GM23338 (cell line): ENCODE data around the gene PDCD11. TPM values are rescaled to one million over a fixed set of nuclear protein-coding genes. Genes with fewer than 3 reads are reported as not detected.

Source experiments
- ATAC-seq: fragments of 200-7000 bp; cut with Tn5 transposase; 3 replicates; pipeline ENCODE4 v1.9.1; 2020
- DNase-seq: peaks from one replicate; pipeline ENCODE4 v3.0.0-alpha.2; 2015; ENCODE audit warnings: low spot score
- H2AFZ ChIP-seq: fragments of 200-600 bp; sonication (generic); 2 replicates; pipeline ENCODE4 v1.8.0; 2016; ENCODE audit warnings: antibody characterized with exemption, mild to moderate bottlenecking, moderate library complexity
- H3F3A ChIP-seq: fragments of 200-600 bp; sonication (generic); replicated peaks from 2 replicates; pipeline ENCODE4 v1.8.0; 2017; ENCODE audit warnings: antibody characterized with exemption, mixed run types, low read depth
- H3K27ac ChIP-seq: fragments of 200-600 bp; sonication (generic); 2 replicates; pipeline ENCODE4 v1.6.1; 2016; ENCODE audit warnings: low read depth
- H3K27me3 ChIP-seq: fragments of 200-600 bp; sonication (generic); 2 replicates; pipeline ENCODE4 v1.8.0; 2016; ENCODE audit warnings: mild to moderate bottlenecking, mixed run types, moderate library complexity; ENCODE audit not compliant: insufficient read depth
- H3K36me3 ChIP-seq: fragments of 200-600 bp; sonication (generic); 2 replicates; pipeline ENCODE4 v1.8.0; 2016; ENCODE audit warnings: mild to moderate bottlenecking; ENCODE audit not compliant: insufficient read depth
- H3K4me1 ChIP-seq: fragments of 200-600 bp; sonication (generic); 2 replicates; pipeline ENCODE4 v1.8.0; 2016; ENCODE audit warnings: mild to moderate bottlenecking, moderate library complexity; ENCODE audit not compliant: insufficient read depth
- H3K4me2 ChIP-seq: fragments of 200-600 bp; sonication (generic); 2 replicates; pipeline ENCODE4 v1.7.1; 2017; ENCODE audit warnings: mixed run types
- H3K4me3 ChIP-seq: fragments of 200-600 bp; sonication (generic); 2 replicates; pipeline ENCODE4 v1.6.1; 2016; ENCODE audit warnings: mixed run types
- H3K79me2 ChIP-seq: fragments of 200-600 bp; sonication (generic); replicated peaks from 2 replicates; pipeline ENCODE4 v1.8.0; 2017; ENCODE audit warnings: mild to moderate bottlenecking; ENCODE audit not compliant: insufficient read depth
- H3K9me2 ChIP-seq: fragments of 200-600 bp; sonication (generic); 2 replicates; pipeline ENCODE4 v1.8.0; 2017; ENCODE audit not compliant: insufficient read depth
- H4K20me1 ChIP-seq: fragments of 200-600 bp; sonication (generic); replicated peaks from 2 replicates; pipeline ENCODE4 v1.8.0; 2017; ENCODE audit warnings: mild to moderate bottlenecking; ENCODE audit not compliant: insufficient read depth
- H3K27ac Mint-ChIP-seq: 2 replicates; pipeline ENCODE4 v1.8.0; 2020; ENCODE audit warnings: inconsistent platforms, mild to moderate bottlenecking, moderate library complexity, mixed read lengths
- H3K27me3 Mint-ChIP-seq: 3 replicates; pipeline ENCODE4 v1.8.0; 2022; ENCODE audit warnings: low read depth, mild to moderate bottlenecking, moderate library complexity, mixed read lengths, inconsistent platforms; ENCODE audit not compliant: insufficient read depth, poor library complexity
- H3K36me3 Mint-ChIP-seq: 3 replicates; pipeline ENCODE4 v1.8.0; 2021; ENCODE audit warnings: low read depth, mild to moderate bottlenecking, inconsistent platforms, moderate library complexity, mixed read lengths
- H3K4me1 Mint-ChIP-seq: 3 replicates; pipeline ENCODE4 v1.8.0; 2020; ENCODE audit warnings: mild to moderate bottlenecking, inconsistent platforms, mixed read lengths
- H3K4me3 Mint-ChIP-seq: 3 replicates; pipeline ENCODE4 v1.8.0; 2021; ENCODE audit warnings: moderate library complexity, mild to moderate bottlenecking, inconsistent platforms, mixed read lengths
- H3K9me3 Mint-ChIP-seq: 3 replicates; pipeline ENCODE4 v1.8.0; 2020; ENCODE audit warnings: moderate library complexity, mild to moderate bottlenecking, inconsistent platforms, mixed read lengths
- CREB1 ChIP-seq: fragments of 250-450 bp; sonication (Bioruptor Pico); IDR thresholded peaks from 2 replicates; pipeline ENCODE4 v1.5.0; 2020; ENCODE audit warnings: low read depth, mild to moderate bottlenecking, moderate library complexity
- ETS1 ChIP-seq: IDR thresholded peaks from 2 replicates; pipeline ENCODE4 v1.6.1; 2016; ENCODE audit warnings: antibody characterized with exemption
- EZH2 ChIP-seq: fragments of 200-600 bp; sonication (generic); IDR thresholded peaks from one replicate; pipeline ENCODE4 v1.8.0; 2017; ENCODE audit warnings: antibody characterized with exemption, mild to moderate bottlenecking, low read depth; ENCODE audit not compliant: unreplicated experiment
- EZH2phosphoT487 ChIP-seq: fragments of 200-600 bp; sonication (generic); IDR thresholded peaks from one replicate; pipeline ENCODE4 v1.8.1; 2018; ENCODE audit warnings: antibody characterized with exemption; ENCODE audit not compliant: unreplicated experiment
- POLR2AphosphoS5 ChIP-seq: IDR thresholded peaks from 2 replicates; pipeline ENCODE4 v1.6.1; 2016; ENCODE audit warnings: antibody characterized with exemption, low read depth
- STAT1 ChIP-seq: IDR thresholded peaks from one replicate; pipeline ENCODE4 v1.6.1; 2016; ENCODE audit warnings: antibody characterized with exemption; ENCODE audit not compliant: unreplicated experiment
- ZNF114 ChIP-seq: fragments of 250-450 bp; sonication (Bioruptor Pico); IDR thresholded peaks from 2 replicates; pipeline ENCODE4 v1.5.0; 2020; ENCODE audit warnings: mild to moderate bottlenecking, moderate library complexity
- ZNF331 ChIP-seq: fragments of 250-450 bp; sonication (Bioruptor Pico); IDR thresholded peaks from 2 replicates; pipeline ENCODE4 v1.5.0; 2020; ENCODE audit warnings: low read depth, mild to moderate bottlenecking, moderate library complexity
- ZNF462 ChIP-seq: fragments of 250-450 bp; sonication (Bioruptor Pico); IDR thresholded peaks from 2 replicates; pipeline ENCODE4 v1.5.0; 2020; ENCODE audit warnings: mild to moderate bottlenecking, moderate library complexity
- polyA plus RNA-seq: library from polyadenylated mRNA; unstranded; fragments of >200 nt; fragmentation: Nextera tagmentation; extraction: Ambion mirVana; gene quantifications from 2 replicates; pipeline ENCODE4 v1.2.1, GENCODE V29; 2016
- total RNA-seq: library from RNA; depleted of rRNA; stranded (reverse); fragments of >200 nt; shearing (Covaris generic); gene quantifications from 2 replicates; pipeline ENCODE4 v1.2.3, GENCODE V29; 2014

The PDCD11 gene
- total and polyA plus RNA-seq, 2 experiments from 2014 or later, result 82.1 to 87.8 TPM

DNA sequence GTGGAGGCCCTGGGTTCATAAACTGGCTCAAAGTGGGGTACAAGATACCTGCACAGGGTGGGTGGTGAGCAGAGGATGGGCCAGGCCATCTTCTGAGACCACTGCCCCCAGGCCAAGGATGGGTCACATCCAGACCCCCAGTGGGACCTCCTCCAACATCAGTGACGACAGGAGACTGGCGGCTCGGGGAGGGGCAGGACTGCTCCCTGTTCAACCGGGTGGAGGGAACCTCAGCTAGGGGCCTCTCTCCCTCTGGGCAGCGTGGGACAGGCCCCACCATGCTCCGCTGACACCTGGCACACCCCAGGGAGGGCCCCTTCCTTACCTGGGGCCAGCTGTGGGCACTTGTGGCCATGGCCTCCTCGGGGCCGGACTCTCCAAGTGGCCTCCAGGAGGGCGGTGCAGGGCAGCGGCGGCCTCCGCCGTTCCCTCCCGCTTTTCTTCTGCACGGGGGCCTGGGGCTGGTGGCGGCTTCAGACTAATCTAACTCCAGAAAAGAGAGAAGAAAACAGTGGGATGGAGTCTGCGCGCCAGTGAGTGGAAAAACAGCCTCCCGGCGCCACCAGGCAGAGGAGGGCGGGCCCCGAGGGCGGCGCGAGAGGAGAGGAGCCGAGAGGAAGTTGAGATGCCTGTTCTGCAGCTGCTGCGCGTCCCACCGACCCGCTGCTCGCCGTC is 55.5 kb downstream of the PDCD11 start, which contains the start of gene CALHM2:
CALHM2 (minus strand) TSS at position 540 of the 675 bp plus-strand sequence. CDS start 2,429 bp downstream, outside the sequence.
- peak; percentile 86 for ATAC-seq
- no peaks in the 10 kb centered on the region for H3K27me3 ChIP-seq
- Mint-ChIP-seq H3K9me3 (no peaks in the 10 kb centered on the region; the same call in 1 of the 3 replicates), H3K4me1 (peaks cover 12% of the 10 kb centered on the region), H3K27ac (no peak within 1 kb of the TSS), H3K4me3 (peak within 1 kb of the TSS; percentile 73), H3K27me3 (peaks cover 23% of the 10 kb centered on the region), H3K36me3 (peaks cover 20% of the 10 kb centered on the region)
- H3F3A ChIP-seq, result no peaks in the 10 kb centered on the region
- peak within 1 kb of the TSS; percentile 78 for H3K4me2 ChIP-seq
- peak within 1 kb of the TSS; percentile 84 for H2AFZ ChIP-seq
- no peaks in the 10 kb centered on the region for H3K79me2 ChIP-seq
- H3K36me3 ChIP-seq, result no peaks in the 10 kb centered on the region
- H3K9me2 ChIP-seq, result no peaks in the 10 kb centered on the region
- H3K27ac ChIP-seq, result no peak within 1 kb of the TSS
- peak within 1 kb of the TSS; percentile 66 for H3K4me3 ChIP-seq
- no peaks in the 10 kb centered on the region; the same call in 1 of the 2 replicates for H4K20me1 ChIP-seq
- H3K4me1 ChIP-seq, result no peaks in the 10 kb centered on the region; the same call in 1 of the 2 replicates
- peak; percentile 75 for DNase-seq
- TF ChIP-seq POLR2AphosphoS5 (peak; percentile 34; the same call in 1 of the 2 replicates), ZNF114 (no peak), ETS1 (no peak)

DNA sequence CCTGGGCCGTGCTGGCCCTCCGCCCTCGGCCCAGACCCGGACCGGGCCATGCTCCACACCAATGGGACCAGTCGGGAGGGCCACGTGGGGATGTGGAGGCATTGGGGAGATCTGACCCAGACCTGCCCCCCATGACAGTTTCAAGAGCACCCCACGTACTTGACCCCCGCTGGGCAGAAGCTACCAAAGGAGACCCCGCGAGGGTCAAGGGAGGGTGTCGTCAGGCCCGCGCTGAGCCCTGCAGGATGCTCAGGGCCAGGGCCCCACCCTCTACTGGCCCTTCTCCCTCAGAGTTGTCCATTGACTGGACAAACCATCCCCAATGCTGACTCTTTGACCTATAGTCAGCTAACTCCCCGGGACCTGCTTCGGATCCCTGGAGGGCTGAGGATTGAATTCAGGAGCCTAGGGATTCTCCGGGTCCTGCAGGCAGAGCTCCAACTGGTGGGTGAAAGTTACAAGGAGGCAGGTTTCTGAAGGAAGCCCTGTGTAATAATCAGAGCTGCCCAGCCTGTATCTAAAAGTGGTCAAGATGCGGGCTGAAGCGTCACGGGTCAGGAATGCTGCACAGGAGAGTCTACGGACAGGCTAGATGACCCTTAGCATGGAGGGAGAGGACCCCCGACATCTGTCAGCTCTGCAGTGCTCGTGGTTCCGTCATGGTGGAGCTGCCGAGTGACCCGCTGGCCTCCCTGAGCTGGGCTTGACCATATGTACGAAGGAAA is 56.2 kb downstream of the PDCD11 start:
- Mint-ChIP-seq H3K27me3 (peaks cover 26% of the 10 kb centered on the region), H3K4me1 (peaks cover 12% of the 10 kb centered on the region), H3K9me3 (no peaks in the 10 kb centered on the region; the same call in 1 of the 3 replicates), H3K36me3 (peaks cover 13% of the 10 kb centered on the region), H3K27ac (no peak overlapping the region), H3K4me3 (peak overlapping the region; percentile 73; the same call in 2 of the 3 replicates)
- peak overlapping the region; percentile 66 for H3K4me3 ChIP-seq
- H3K27ac ChIP-seq, result no peak overlapping the region
- H3K4me2 ChIP-seq, result peak overlapping the region; percentile 78
- ATAC-seq (peak; percentile 6; the same call in 2 of the 3 replicates), DNase-seq (no peak)
- no peaks in the 10 kb centered on the region; the same call in 1 of the 2 replicates for H3K4me1 ChIP-seq
- H3K36me3 ChIP-seq, result no peaks in the 10 kb centered on the region
- H4K20me1 ChIP-seq, result no peaks in the 10 kb centered on the region; the same call in 1 of the 2 replicates
- H3K9me2 ChIP-seq, result no peaks in the 10 kb centered on the region
- no peaks in the 10 kb centered on the region for H3K27me3 ChIP-seq
- H3K79me2 ChIP-seq, result no peaks in the 10 kb centered on the region
- peak overlapping the region; percentile 84 for H2AFZ ChIP-seq
- H3F3A ChIP-seq, result no peaks in the 10 kb centered on the region
- TF ChIP-seq EZH2phosphoT487 (no peak), EZH2 (no peak), STAT1 (no peak), CREB1 (no peak), ZNF331 (CRISPR knock-in tag) (no peak), ZNF462 (CRISPR knock-in tag) (no peak)
